22Rv1 (cell line): Measurements from ENCODE around the gene DPYSL4.

ENCODE experiments used
- ZFX ChIP-seq: fragments of 450-650 bp; IDR thresholded peaks from 2 replicates; pipeline ENCODE4 v1.6.1; 2017; ENCODE audit warnings: antibody characterized with exemption, borderline replicate concordance
- TF ChIP-seq, protein P1 (sequence below): fragments of 450-650 bp; IDR thresholded peaks from 2 replicates; pipeline ENCODE4 v1.5.1; 2017; ENCODE audit warnings: mild to moderate bottlenecking

DNA sequence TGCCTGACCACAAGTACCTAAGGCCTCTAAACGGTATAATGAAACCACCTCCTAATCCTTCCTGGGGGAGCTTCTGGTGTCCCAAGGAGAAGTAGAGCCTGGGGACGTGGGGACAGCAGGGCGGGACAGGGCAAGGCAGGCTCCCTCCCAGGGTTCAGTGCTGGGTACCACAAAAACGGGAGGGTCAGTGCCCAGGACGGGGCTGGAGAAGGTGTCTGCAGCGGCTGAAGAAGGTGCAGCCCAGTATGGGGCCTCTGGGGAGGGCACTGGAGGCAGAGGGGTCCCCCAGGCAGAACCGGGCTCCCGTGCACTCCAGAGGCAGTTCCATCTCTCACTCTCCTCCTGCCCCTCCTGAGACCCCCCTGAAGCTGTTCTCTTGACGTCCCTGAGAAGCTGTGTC lies 46.2 kb downstream of the DPYSL4 start:
- TF ChIP-seq, protein P1, sequence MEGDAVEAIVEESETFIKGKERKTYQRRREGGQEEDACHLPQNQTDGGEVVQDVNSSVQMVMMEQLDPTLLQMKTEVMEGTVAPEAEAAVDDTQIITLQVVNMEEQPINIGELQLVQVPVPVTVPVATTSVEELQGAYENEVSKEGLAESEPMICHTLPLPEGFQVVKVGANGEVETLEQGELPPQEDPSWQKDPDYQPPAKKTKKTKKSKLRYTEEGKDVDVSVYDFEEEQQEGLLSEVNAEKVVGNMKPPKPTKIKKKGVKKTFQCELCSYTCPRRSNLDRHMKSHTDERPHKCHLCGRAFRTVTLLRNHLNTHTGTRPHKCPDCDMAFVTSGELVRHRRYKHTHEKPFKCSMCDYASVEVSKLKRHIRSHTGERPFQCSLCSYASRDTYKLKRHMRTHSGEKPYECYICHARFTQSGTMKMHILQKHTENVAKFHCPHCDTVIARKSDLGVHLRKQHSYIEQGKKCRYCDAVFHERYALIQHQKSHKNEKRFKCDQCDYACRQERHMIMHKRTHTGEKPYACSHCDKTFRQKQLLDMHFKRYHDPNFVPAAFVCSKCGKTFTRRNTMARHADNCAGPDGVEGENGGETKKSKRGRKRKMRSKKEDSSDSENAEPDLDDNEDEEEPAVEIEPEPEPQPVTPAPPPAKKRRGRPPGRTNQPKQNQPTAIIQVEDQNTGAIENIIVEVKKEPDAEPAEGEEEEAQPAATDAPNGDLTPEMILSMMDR: no peak; the same call in 1 of the 2 replicates
- TF ChIP-seq ZFX: no peak
